Peyer's patch (tissue), 4 donors: ENCODE results near the gene AUTS2.

ENCODE experiments used
- CTCF ChIP-seq, 6 experiments: fragments of 450-650 bp in 4 of 6; fragments of 200-600 bp in 2 of 6; sonication (generic) in 1 of 6; IDR thresholded peaks; one replicate each; pipeline ENCODE4 v1.5.1; 2017 to 2019; ENCODE audit warnings: antibody characterized with exemption in 6 of 6, mild to moderate bottlenecking in 3 of 6, moderate library complexity in 1 of 6
- POLR2A ChIP-seq, 2 donors: fragments of 450-650 bp; IDR thresholded peaks; one replicate each; pipeline ENCODE4 v1.5.1; 2017; ENCODE audit warnings: antibody characterized with exemption in 2 of 2, mild to moderate bottlenecking in 2 of 2, moderate library complexity in 2 of 2

GRCh38 chr7:69670701-69671100 is 72.4 kb downstream of the AUTS2 start:
- TF ChIP-seq CTCF (IDR thresholded peaks at IDR 0.05) (no peak), POLR2A (IDR thresholded peaks at IDR 0.05) (no peak)
